ENCODE measurements around the gene POU5F1.
"Not testable (repeated sequence)": the region's sequence is repeated elsewhere in the genome, so short reads cannot be mapped to it uniquely, and the experiment has no call there.

POU5F1 gene

DNA sequence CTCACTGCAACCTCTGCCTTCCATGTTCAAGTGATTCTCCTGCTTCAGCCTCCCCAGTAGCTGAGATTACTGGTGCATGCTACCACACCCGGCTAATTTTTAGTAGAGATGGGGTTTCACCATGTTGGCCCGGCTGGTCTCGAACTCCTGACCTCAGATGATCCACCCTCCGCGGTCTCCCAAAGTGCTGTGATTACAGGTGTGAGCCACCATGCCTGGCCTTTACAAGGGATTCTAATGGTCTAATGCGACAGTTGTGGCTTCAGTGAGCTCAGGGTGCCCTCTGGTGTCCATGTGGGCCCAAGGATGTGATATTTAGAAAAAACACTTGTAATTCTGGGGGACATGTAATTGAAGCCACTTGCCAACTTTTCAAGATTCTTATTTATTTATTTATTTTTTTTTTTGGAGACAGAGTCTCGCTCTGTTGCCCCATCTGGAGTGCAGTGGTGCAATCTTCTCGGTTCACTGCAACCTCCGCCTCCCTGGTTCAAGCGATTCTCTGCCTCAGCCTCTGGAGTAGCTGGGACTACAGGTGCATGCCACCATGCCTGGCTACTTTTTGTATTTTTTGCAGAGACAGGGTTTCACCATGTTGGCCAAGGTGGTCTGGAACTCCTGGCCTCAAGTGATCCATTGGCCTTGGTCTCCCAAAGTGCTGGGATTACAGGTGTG, 22.1 kb upstream of the POU5F1 start:
- DNase-seq: peak in 46 of 58 donors; percentile 4 to 76 (median 29)

- no peak for DNase-seq
Observed at GRCh38 chr6:31190488-31190887, 20.0 kb upstream of the POU5F1 start.

DNA sequence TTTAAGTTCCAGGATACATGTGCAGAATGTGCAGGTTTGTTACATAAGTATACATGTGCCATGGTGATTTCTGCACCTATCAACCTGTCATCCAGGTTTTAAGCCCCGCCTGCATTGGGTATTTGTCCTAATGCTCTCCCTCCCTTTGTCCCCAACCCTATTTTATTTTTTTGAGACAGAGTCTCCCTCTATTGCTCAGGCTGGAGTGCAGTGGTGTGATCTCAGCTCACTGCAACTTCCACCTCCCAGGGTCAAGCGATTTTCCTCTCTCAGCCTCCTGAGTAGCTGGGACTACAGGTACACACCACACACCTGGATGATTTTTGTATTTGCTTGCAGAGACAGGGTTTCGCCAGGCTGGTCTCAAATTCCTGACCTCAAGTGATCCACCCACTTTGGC, 18.7 kb upstream of the POU5F1 start:
- DNase-seq: not testable (repeated sequence)

GRCh38 chr6:31187780-31188194, 17.3 kb upstream of the POU5F1 start:
- DNase-seq: no peak

DNA sequence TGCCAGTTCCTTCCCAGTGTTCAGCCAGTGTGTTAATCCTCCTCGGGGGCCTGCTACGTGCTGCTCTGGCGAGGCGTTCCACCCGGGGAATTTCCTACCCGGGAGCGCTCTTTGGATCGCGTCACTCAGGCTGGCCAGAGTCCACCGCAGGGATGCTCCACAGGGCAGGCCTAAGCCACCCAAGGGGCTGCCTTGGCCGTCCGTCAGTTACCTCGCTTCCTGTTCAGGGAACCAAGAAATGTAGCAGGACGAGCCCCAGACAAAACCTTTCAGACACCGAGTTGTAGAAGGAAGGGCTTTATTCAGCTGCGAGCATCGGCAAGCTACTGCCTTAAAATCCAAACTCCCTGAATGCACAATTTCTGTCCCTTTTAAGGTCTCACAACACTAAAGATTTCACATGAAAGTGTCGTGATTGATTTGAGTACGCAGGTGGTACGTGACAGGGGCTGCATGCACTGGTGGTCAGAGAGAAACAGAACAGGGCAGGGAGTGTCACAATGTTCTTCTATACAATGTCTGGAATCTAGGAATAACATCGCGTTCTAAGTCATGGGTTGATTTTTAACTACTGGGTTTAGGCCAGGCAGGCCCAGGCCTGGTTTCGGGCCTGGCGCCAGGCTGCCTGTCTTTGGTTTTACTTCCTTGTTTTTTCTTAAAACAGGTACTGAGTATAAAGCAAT, 15.7 kb upstream of the POU5F1 start:
- no peak for DNase-seq

DNA sequence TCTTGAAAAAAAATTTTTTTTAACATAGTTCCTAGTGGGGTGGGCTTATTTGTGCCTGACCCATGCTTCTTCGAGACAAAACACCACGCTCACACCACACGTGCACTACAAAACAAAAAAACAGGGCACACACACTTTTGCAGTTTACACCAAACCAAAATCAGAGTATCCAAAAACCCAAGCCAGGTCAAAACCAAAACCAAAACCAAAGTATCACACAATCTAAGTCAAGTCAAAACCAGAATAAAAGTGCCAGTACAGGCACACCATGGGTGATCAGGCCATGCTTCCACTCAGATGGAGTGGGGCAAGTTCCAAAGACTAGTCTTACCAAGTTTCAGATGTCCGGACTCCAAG, 15.2 kb upstream of the POU5F1 start:
- not testable (repeated sequence) for DNase-seq

- DNase-seq: not testable (repeated sequence)
Observed at GRCh38 chr6:31183859-31184258, 13.4 kb upstream of the POU5F1 start.

GRCh38 chr6:31183287-31183686, 12.8 kb upstream of the POU5F1 start:
- not testable (repeated sequence) for DNase-seq

DNA sequence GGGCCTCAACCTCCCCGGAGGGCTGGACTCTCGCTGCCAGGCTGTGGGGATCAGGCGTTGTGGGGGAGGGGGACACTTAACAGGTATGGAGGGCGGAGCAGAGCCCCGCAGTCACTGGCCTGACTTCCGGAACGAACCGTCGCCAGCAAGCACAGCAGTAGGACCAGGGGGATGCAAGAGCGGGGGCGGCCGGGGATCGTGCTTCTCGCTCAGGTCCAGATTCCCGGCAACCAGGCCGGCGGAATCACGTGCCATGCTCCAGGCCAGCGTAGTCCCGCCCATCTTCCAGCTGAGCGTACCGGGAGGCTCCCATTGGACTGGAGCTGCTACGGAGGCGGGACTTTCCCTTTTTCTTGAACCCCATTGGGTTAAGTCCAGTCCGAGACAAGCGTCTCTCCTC, 10.0 kb upstream of the POU5F1 start:
- peak in 33 of 58 donors; percentile 6 to 73 (median 33) for DNase-seq

- DNase-seq: no peak
Observed at GRCh38 chr6:31179896-31180295, 9.4 kb upstream of the POU5F1 start.

- no peak for DNase-seq
Observed at GRCh38 chr6:31179042-31179386, 8.5 kb upstream of the POU5F1 start.

GRCh38 chr6:31178143-31179041, 7.9 kb upstream of the POU5F1 start:
- no peak for DNase-seq

- peak in 14 of 58 donors; percentile 2 to 45 (median 16) for DNase-seq
Observed at GRCh38 chr6:31175971-31176370, 5.5 kb upstream of the POU5F1 start.

DNA sequence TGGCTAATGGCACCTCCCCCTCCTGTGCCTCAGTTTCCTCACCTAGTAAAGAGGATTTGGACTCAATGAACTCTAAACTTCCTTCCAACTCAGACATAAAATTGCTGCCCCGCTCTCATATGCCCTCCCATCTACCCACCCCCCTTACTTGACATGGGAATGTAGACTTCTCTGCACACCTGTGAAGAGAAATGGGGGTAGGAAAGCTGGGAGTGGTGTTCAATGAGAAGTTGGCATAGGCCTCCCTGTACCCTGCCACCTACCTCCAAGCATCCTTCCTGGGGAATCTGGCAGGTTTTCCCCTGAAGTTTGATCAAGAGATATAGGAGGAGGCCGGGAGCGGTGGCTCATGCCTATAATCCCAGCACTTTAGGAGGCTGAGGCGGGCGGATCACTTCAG, 3.9 kb upstream of the POU5F1 start:
- no peak for DNase-seq

DNA sequence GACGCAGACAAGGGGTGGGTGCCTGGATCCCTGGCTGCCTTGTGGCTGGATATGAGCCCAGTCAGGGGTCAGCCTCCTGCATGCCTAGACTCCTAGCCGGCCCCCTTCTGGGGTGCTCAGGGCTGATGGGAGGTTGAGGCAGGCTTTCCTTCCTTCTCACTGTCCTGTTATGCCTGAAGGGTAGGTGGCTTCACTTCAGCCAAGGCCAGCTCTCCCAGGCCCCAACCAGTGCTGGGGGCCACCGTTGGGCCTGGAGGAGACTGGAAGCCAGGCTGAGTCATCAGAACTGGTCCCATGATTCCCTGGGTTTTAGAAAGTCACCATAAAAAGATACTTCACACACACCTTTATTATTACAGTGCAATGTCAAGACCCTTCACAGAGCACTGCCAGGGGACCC, 2.9 kb upstream of the POU5F1 start:
- DNase-seq: no peak

- DNase-seq: no peak
Observed at GRCh38 chr6:31172973-31173384, 2.5 kb upstream of the POU5F1 start.

GRCh38 chr6:31171931-31172905, 1.7 kb upstream of the POU5F1 start:
- DNase-seq: no peak

GRCh38 chr6:31170987-31171671, 647 bp upstream of the POU5F1 start:
- no peak for DNase-seq

- DNase-seq: not testable (repeated sequence)
Observed at GRCh38 chr6:31169858-31170599, 453 bp downstream of the POU5F1 start.

Data from anterior cingulate cortex (tissue), 58 donors.